Measurements from ENCODE around the gene HSPE1.

- TF ChIP-seq CTCF (IDR thresholded peaks at IDR 0.05; ENCODE audit: insufficient read depth, low read length) (no peak), POLR2AphosphoS5 (IDR thresholded peaks at IDR 0.05; ENCODE audit: low read depth) (no peak; the same call in none of the 2 replicates), SPI1 (IDR thresholded peaks at IDR 0.05; ENCODE audit: borderline replicate concordance, low read depth) (no peak), GABPA (IDR thresholded peaks at IDR 0.05; ENCODE audit: low read depth) (no peak), REST (IDR thresholded peaks at IDR 0.05; ENCODE audit: insufficient replicate concordance, low read depth) (no peak)
Observed at GRCh38 chr2:197498937-197499593, 1.1 kb upstream of the HSPE1 start.
